HepG2 (cell line): ENCODE results near the gene GPX2. TPM values are rescaled to one million over a fixed set of nuclear protein-coding genes. Genes with fewer than 3 reads are reported as not detected.

ENCODE experiments used
- ARHGAP35 ChIP-seq: sonication (generic); formaldehyde crosslinking; IDR thresholded peaks from 2 replicates; pipeline ENCODE4 v1.9.0; 2022; ENCODE audit warnings: mild to moderate bottlenecking, inconsistent platforms, moderate library complexity, missing genetic modification reagents, borderline replicate concordance
- ARNT ChIP-seq: fragments of 450-650 bp; IDR thresholded peaks from 2 replicates; pipeline ENCODE4 v1.6.1; 2017
- HMGA1 ChIP-seq: sonication (generic); formaldehyde crosslinking; conservative IDR thresholded peaks from 2 replicates; pipeline ENCODE4 v1.4.0; 2020; ENCODE audit warnings: missing genetic modification reagents
- IKZF5 ChIP-seq: IDR thresholded peaks from 2 replicates; pipeline ENCODE4 v1.6.1; 2018; ENCODE audit warnings: missing genetic modification reagents, mild to moderate bottlenecking, missing compliant biosample characterization
- MBNL3 ChIP-seq: fragments of 250-450 bp; sonication (Bioruptor Pico); conservative IDR thresholded peaks from 2 replicates; pipeline ENCODE4 v1.8.0; 2022; ENCODE audit warnings: mild to moderate bottlenecking, inconsistent platforms
- NFAT5 ChIP-seq: sonication (generic); formaldehyde crosslinking; IDR thresholded peaks from 2 replicates; pipeline ENCODE4 v1.4.0; 2020; ENCODE audit warnings: missing genetic modification reagents
- PLSCR1 ChIP-seq: sonication (generic); formaldehyde crosslinking; IDR thresholded peaks from 2 replicates; pipeline ENCODE4 v1.5.0; 2020; ENCODE audit warnings: missing genetic modification reagents, mild to moderate bottlenecking, borderline replicate concordance
- REST ChIP-seq, 2 experiments: IDR thresholded peaks; 2 replicates each; pipeline ENCODE4 v1.6.1; 2011 to 2012; ENCODE audit warnings: low read length in 2 of 2, borderline replicate concordance in 1 of 2, low read depth in 1 of 2, mild to moderate bottlenecking in 1 of 2, moderate library complexity in 1 of 2
- SCMH1 ChIP-seq: sonication (generic); formaldehyde crosslinking; IDR thresholded peaks from 2 replicates; pipeline ENCODE4 v1.9.0; 2021; ENCODE audit warnings: missing genetic modification reagents, mild to moderate bottlenecking, borderline replicate concordance
- SNAPC2 ChIP-seq: sonication (generic); formaldehyde crosslinking; IDR thresholded peaks from 2 replicates; pipeline ENCODE4 v1.8.1; 2022; ENCODE audit warnings: mild to moderate bottlenecking, missing genetic modification reagents
- ZNF569 ChIP-seq: sonication (generic); formaldehyde crosslinking; IDR thresholded peaks from 2 replicates; pipeline ENCODE4 v1.5.0; 2020; ENCODE audit warnings: mild to moderate bottlenecking, missing genetic modification reagents, moderate library complexity, borderline replicate concordance
- polyA plus RNA-seq, 8 experiments: library from polyadenylated mRNA; depleted of rRNA in 3 of 8; stranded (reverse) in 7 of 8; unstranded in 1 of 8; fragments of >200 nt; fragmentation: Illumina TruSeq in 4 of 8; extraction: Trizol in 4 of 8; gene quantifications; 2 replicates each; pipeline versions ENCODE4 v1.2.1 to v1.2.3, GENCODE V29; 2011 to 2016; ENCODE audit warnings: low read depth in 4 of 8, missing spikeins in 1 of 8, mixed read lengths in 1 of 8; ENCODE audit not compliant: insufficient read depth in 1 of 8
- total RNA-seq, 5 experiments: library from RNA; depleted of rRNA; stranded (reverse); fragments of >200 nt; fragmentation: Illumina TruSeq; extraction: Trizol; gene quantifications; 2 replicates each; pipeline ENCODE4 v1.2.3, GENCODE V29; 2016; ENCODE audit warnings: low read depth in 1 of 5
- TF ChIP-seq, protein P1 (sequence below): sonication (generic); formaldehyde crosslinking; IDR thresholded peaks from 2 replicates; pipeline ENCODE4 v1.4.0; 2020; ENCODE audit warnings: missing genetic modification reagents, mild to moderate bottlenecking, borderline replicate concordance

Gene GPX2
- total and polyA plus RNA-seq, 2 of the 13 experiments (the other 11 are each of a cell fraction or from before 2014, with no cell fraction given) = 526 to 674 TPM

DNA sequence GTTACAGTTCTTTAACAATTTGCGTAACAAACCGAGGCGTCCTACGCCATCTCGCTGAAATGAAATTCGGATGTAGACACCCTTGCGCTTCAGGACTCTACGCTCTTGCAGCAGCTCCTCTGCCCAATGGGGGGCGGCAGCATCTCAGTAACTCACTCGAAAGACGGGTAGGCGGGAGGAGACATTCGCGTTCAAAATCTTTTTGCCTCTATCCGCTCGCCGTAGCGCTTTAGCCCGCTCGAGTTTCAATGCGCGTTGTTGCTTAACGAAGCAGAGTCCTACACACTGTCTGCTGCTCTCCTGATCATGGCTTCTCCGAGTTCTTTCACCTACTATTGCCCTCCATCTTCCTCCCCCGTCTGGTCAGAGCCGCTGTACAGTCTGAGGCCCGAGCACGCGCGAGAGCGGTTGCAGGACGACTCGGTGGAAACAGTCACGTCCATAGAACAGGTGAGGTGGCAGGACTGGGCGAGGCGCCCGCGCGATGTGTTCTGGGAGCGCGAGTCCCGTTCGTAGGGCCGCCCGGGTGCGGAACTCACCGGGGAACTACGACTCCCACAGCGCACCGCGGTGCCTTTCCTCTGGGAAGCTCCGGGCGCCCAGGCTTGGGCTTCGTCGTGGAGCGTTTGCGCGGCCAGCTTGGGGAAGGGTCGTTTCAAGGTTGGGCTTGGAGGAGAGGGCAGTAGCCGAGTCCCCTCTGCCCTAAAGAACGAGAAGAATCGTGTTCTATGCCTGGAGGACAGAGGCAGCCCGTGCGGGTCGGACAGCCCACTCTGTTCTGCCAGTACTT, 44.3 kb upstream of the GPX2 start, which contains the start of gene FNTB (continued):
- TF ChIP-seq NFAT5 (CRISPR knock-in tag) (no peak), MBNL3 (CRISPR knock-in tag) (no peak), REST (IDR thresholded peaks at IDR 0.05; ENCODE audit: borderline replicate concordance in 1 of 2, low read depth in 1 of 2, low read length in 2 of 2) (no peak), PLSCR1 (CRISPR knock-in tag) (no peak), IKZF5 (CRISPR knock-in tag) (peak; percentile 92), SNAPC2 (peak; percentile 77), ZNF569 (CRISPR knock-in tag) (no peak; the same call in 1 of the 2 replicates), HMGA1 (no peak), SCMH1 (CRISPR knock-in tag) (no peak), ARHGAP35 (CRISPR knock-in tag) (peak; percentile 62; the same call in 1 of the 2 replicates), ARNT (no peak)
- TF ChIP-seq, protein P1, sequence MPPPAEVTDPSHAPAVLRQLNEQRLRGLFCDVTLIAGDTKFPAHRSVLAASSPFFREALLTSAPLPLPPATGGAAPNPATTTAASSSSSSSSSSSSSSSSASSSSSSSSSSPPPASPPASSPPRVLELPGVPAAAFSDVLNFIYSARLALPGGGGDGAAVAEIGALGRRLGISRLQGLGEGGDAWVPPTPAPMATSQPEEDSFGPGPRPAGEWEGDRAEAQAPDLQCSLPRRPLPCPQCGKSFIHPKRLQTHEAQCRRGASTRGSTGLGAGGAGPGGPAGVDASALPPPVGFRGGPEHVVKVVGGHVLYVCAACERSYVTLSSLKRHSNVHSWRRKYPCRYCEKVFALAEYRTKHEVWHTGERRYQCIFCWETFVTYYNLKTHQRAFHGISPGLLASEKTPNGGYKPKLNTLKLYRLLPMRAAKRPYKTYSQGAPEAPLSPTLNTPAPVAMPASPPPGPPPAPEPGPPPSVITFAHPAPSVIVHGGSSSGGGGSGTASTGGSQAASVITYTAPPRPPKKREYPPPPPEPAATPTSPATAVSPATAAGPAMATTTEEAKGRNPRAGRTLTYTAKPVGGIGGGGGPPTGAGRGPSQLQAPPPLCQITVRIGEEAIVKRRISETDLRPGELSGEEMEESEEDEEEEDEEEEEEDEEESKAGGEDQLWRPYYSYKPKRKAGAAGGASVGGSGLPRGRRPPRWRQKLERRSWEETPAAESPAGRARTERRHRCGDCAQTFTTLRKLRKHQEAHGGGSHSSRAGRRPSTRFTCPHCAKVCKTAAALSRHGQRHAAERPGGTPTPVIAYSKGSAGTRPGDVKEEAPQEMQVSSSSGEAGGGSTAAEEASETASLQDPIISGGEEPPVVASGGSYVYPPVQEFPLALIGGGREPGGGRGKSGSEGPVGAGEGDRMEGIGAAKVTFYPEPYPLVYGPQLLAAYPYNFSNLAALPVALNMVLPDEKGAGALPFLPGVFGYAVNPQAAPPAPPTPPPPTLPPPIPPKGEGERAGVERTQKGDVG = 0 out of 2 replicates have a peak, but pooled peaks have one; percentile 86
